Neural cell (in vitro differentiated cells): ENCODE measurements around the gene TPRG1. TPM values are rescaled to one million over a fixed set of nuclear protein-coding genes. Genes with fewer than 3 reads are reported as not detected.

Source experiments
- H2AFZ ChIP-seq: fragments of 200-600, 300-800 bp; sonication (generic), shearing (Covaris generic); 2 replicates; pipeline ENCODE4 v1.6.0; 2014; ENCODE audit warnings: low read depth, mild to moderate bottlenecking, antibody characterized with exemption, low read length, moderate library complexity
- H3F3A ChIP-seq: fragments of 200-600 bp; shearing (Covaris generic); 2 replicates; pipeline ENCODE4 v1.6.1; 2016; ENCODE audit warnings: mild to moderate bottlenecking, moderate library complexity, mixed read lengths, antibody characterized with exemption, low read length; ENCODE audit not compliant: insufficient read depth, poor library complexity, severe bottlenecking
- H3K27ac ChIP-seq: fragments of 200-600, 300-800 bp; sonication (generic), shearing (Covaris generic); 2 replicates; pipeline ENCODE4 v1.5.1; 2014; ENCODE audit warnings: mild to moderate bottlenecking, low read length, moderate library complexity
- H3K27me3 ChIP-seq: fragments of 300-800, 200-600 bp; sonication (generic), shearing (Covaris generic); 2 replicates; pipeline ENCODE4 v1.6.0; 2014; ENCODE audit warnings: mild to moderate bottlenecking, low read depth, low read length, moderate library complexity; ENCODE audit not compliant: insufficient read depth
- H3K36me3 ChIP-seq: fragments of 300-800, 200-600 bp; sonication (generic), shearing (Covaris generic); 2 replicates; pipeline ENCODE4 v1.5.1; 2014; ENCODE audit warnings: mild to moderate bottlenecking, antibody characterized with exemption, low read length, moderate library complexity; ENCODE audit not compliant: insufficient read depth
- H3K4me2 ChIP-seq: fragments of 300-800, 200-600 bp; sonication (generic), shearing (Covaris generic); 2 replicates; pipeline ENCODE4 v1.6.0; 2014; ENCODE audit warnings: mild to moderate bottlenecking, low read length
- H3K4me3 ChIP-seq: fragments of 300-800, 200-600 bp; sonication (generic), shearing (Covaris generic); 2 replicates; pipeline ENCODE4 v1.5.1; 2014; ENCODE audit warnings: mild to moderate bottlenecking, low read length, moderate library complexity
- H3K79me2 ChIP-seq: fragments of 200-600 bp; shearing (Covaris generic); replicated peaks from 2 replicates; pipeline ENCODE4 v1.6.0; 2014; ENCODE audit warnings: mild to moderate bottlenecking, low read length, moderate library complexity; ENCODE audit not compliant: insufficient read depth
- H3K9ac ChIP-seq: fragments of 300-800, 200-600 bp; sonication (generic), shearing (Covaris generic); 2 replicates; pipeline ENCODE4 v1.6.1; 2016; ENCODE audit warnings: mild to moderate bottlenecking, low read length, mixed read lengths
- H3K9me2 ChIP-seq: fragments of 200-600 bp; shearing (Covaris generic); 2 replicates; pipeline ENCODE4 v1.6.1; 2016; ENCODE audit warnings: mild to moderate bottlenecking, low read length, mixed read lengths; ENCODE audit not compliant: insufficient read depth
- H3K9me3 ChIP-seq: fragments of 200-600, 300-800 bp; sonication (generic), shearing (Covaris generic); 2 replicates; pipeline ENCODE4 v1.6.1; 2016; ENCODE audit warnings: mild to moderate bottlenecking, mixed run types, low read length, moderate library complexity, mixed read lengths
- H4K20me1 ChIP-seq: fragments of 200-600 bp; shearing (Covaris generic); 2 replicates; pipeline ENCODE4 v1.6.1; 2016; ENCODE audit warnings: mild to moderate bottlenecking, mixed run types; ENCODE audit not compliant: insufficient read depth
- EP300 ChIP-seq: fragments of 450-650 bp; conservative IDR thresholded peaks from 2 replicates; pipeline ENCODE4 v1.6.1; 2014; ENCODE audit warnings: antibody characterized with exemption, mild to moderate bottlenecking, moderate library complexity; ENCODE audit not compliant: poor library complexity, severe bottlenecking
- EZH2 ChIP-seq: fragments of 200-600, 300-800 bp; shearing (Covaris generic), sonication (generic); IDR thresholded peaks from 2 replicates; pipeline ENCODE4 v1.6.1; 2014; ENCODE audit warnings: antibody characterized with exemption, low read length, borderline replicate concordance, mild to moderate bottlenecking; ENCODE audit not compliant: insufficient read depth, poor library complexity, severe bottlenecking
- MXI1 ChIP-seq: fragments of 450-650 bp; conservative IDR thresholded peaks from 2 replicates; pipeline ENCODE4 v1.6.1; 2014; ENCODE audit warnings: antibody characterized with exemption, mild to moderate bottlenecking; ENCODE audit not compliant: poor library complexity, severe bottlenecking
- POLR2AphosphoS5 ChIP-seq: IDR thresholded peaks from 2 replicates; pipeline ENCODE4 v1.6.1; 2012
- RAD21 ChIP-seq: fragments of 450-650 bp; conservative IDR thresholded peaks from 2 replicates; pipeline ENCODE4 v1.6.1; 2014; ENCODE audit warnings: antibody characterized with exemption, mild to moderate bottlenecking, moderate library complexity
- SMC3 ChIP-seq: fragments of 450-650 bp; conservative IDR thresholded peaks from 2 replicates; pipeline ENCODE4 v1.6.1; 2014; ENCODE audit warnings: antibody characterized with exemption, mild to moderate bottlenecking, moderate library complexity; ENCODE audit not compliant: poor library complexity
- TAF1 ChIP-seq: IDR thresholded peaks from 2 replicates; pipeline ENCODE4 v1.6.1; 2012; ENCODE audit warnings: low read depth
- polyA plus RNA-seq: library from polyadenylated mRNA; depleted of rRNA; stranded (reverse); fragments of >200 nt; gene quantifications from 2 replicates; pipeline ENCODE4 v1.2.3, GENCODE V29; 2014
- TF ChIP-seq, protein P1 (sequence below): fragments of 450-650 bp; IDR thresholded peaks from 2 replicates; pipeline ENCODE4 v1.5.1; 2014; ENCODE audit warnings: antibody characterized with exemption, mild to moderate bottlenecking, moderate library complexity; ENCODE audit not compliant: poor library complexity, severe bottlenecking
- TF ChIP-seq, protein P2 (sequence below): IDR thresholded peaks from 2 replicates; pipeline ENCODE4 v1.6.1; 2012; ENCODE audit warnings: borderline replicate concordance

TPRG1 gene
- polyA plus RNA-seq, 1 donor from 2014 or later: 0.17 TPM

GRCh38 chr3:189168711-189169110, 3.1 kb upstream of the TPRG1 start:
- Histone ChIP-seq H3K9me2 (no peaks in the 10 kb centered on the region), H3K9ac (no peak overlapping the region), H3K9me3 (no peaks in the 10 kb centered on the region), H4K20me1 (no peaks in the 10 kb centered on the region), H3K4me2 (no peak overlapping the region), H3K27me3 (no peaks in the 10 kb centered on the region), H3K79me2 (no peaks in the 10 kb centered on the region), H3K4me3 (no peak overlapping the region), H2AFZ (no peak overlapping the region), H3F3A (no peaks in the 10 kb centered on the region), H3K27ac (no peak overlapping the region), H3K36me3 (no peaks in the 10 kb centered on the region)
- TF ChIP-seq, protein P1, sequence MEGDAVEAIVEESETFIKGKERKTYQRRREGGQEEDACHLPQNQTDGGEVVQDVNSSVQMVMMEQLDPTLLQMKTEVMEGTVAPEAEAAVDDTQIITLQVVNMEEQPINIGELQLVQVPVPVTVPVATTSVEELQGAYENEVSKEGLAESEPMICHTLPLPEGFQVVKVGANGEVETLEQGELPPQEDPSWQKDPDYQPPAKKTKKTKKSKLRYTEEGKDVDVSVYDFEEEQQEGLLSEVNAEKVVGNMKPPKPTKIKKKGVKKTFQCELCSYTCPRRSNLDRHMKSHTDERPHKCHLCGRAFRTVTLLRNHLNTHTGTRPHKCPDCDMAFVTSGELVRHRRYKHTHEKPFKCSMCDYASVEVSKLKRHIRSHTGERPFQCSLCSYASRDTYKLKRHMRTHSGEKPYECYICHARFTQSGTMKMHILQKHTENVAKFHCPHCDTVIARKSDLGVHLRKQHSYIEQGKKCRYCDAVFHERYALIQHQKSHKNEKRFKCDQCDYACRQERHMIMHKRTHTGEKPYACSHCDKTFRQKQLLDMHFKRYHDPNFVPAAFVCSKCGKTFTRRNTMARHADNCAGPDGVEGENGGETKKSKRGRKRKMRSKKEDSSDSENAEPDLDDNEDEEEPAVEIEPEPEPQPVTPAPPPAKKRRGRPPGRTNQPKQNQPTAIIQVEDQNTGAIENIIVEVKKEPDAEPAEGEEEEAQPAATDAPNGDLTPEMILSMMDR: no peak
- TF ChIP-seq TAF1 (no peak), SMC3 (no peak), EP300 (no peak), MXI1 (no peak), EZH2 (no peak), RAD21 (no peak), POLR2AphosphoS5 (no peak)
- TF ChIP-seq, protein P2, sequence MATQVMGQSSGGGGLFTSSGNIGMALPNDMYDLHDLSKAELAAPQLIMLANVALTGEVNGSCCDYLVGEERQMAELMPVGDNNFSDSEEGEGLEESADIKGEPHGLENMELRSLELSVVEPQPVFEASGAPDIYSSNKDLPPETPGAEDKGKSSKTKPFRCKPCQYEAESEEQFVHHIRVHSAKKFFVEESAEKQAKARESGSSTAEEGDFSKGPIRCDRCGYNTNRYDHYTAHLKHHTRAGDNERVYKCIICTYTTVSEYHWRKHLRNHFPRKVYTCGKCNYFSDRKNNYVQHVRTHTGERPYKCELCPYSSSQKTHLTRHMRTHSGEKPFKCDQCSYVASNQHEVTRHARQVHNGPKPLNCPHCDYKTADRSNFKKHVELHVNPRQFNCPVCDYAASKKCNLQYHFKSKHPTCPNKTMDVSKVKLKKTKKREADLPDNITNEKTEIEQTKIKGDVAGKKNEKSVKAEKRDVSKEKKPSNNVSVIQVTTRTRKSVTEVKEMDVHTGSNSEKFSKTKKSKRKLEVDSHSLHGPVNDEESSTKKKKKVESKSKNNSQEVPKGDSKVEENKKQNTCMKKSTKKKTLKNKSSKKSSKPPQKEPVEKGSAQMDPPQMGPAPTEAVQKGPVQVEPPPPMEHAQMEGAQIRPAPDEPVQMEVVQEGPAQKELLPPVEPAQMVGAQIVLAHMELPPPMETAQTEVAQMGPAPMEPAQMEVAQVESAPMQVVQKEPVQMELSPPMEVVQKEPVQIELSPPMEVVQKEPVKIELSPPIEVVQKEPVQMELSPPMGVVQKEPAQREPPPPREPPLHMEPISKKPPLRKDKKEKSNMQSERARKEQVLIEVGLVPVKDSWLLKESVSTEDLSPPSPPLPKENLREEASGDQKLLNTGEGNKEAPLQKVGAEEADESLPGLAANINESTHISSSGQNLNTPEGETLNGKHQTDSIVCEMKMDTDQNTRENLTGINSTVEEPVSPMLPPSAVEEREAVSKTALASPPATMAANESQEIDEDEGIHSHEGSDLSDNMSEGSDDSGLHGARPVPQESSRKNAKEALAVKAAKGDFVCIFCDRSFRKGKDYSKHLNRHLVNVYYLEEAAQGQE: no peak

DNA sequence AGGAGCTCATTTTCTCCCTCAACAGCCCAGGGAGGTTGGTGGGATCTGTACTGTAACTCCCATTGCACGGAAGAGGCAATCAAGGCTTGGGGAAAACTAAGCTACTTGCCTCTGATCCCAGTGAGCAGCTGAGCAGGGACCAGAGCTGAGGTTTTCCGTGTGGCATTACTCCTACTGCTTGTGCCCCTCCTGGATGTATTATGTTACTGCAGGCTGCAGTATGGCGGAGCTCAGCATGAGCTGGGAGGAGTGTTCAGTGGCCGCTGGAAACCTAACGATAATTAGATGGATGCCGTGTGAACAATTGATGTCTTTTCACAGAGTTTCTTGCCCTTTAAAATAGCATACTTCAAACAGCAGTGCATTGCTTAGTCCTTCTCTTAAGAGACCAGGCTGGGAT, 2.0 kb upstream of the TPRG1 start:
- TF ChIP-seq SMC3 (no peak), RAD21 (no peak), TAF1 (no peak), EP300 (no peak), EZH2 (no peak)
- TF ChIP-seq, protein P1: peak; percentile 19
- TF ChIP-seq, protein P2: no peak
- H3K27ac ChIP-seq: no peak overlapping the region
- no peaks in the 10 kb centered on the region for H3K36me3 ChIP-seq

More for the DNA sequence above, 2.0 kb upstream of the TPRG1 start:
- Histone ChIP-seq H3K9ac (no peak overlapping the region), H3K4me2 (no peak overlapping the region), H4K20me1 (no peaks in the 10 kb centered on the region), H3K27me3 (no peaks in the 10 kb centered on the region), H3K9me3 (no peaks in the 10 kb centered on the region), H3K79me2 (no peaks in the 10 kb centered on the region), H3F3A (no peaks in the 10 kb centered on the region), H3K9me2 (no peaks in the 10 kb centered on the region), H2AFZ (no peak overlapping the region), H3K4me3 (no peak overlapping the region)
